Myocyte (in vitro differentiated cells): ENCODE results near the gene COL9A3. TPM values are rescaled to one million over a fixed set of nuclear protein-coding genes. Genes with fewer than 3 reads are reported as not detected.

ENCODE experiments used
- DNase-seq: peaks from one replicate; pipeline ENCODE4 v3.0.0-alpha.2; 2012; ENCODE audit warnings: low read depth
- total RNA-seq: library from RNA; depleted of rRNA; stranded (reverse); fragments of >200 nt; gene quantifications from 2 replicates; pipeline ENCODE4 v1.2.3, GENCODE V29; 2014

COL9A3 gene
- total RNA-seq, 1 donor from 2014 or later: not detected

DNA sequence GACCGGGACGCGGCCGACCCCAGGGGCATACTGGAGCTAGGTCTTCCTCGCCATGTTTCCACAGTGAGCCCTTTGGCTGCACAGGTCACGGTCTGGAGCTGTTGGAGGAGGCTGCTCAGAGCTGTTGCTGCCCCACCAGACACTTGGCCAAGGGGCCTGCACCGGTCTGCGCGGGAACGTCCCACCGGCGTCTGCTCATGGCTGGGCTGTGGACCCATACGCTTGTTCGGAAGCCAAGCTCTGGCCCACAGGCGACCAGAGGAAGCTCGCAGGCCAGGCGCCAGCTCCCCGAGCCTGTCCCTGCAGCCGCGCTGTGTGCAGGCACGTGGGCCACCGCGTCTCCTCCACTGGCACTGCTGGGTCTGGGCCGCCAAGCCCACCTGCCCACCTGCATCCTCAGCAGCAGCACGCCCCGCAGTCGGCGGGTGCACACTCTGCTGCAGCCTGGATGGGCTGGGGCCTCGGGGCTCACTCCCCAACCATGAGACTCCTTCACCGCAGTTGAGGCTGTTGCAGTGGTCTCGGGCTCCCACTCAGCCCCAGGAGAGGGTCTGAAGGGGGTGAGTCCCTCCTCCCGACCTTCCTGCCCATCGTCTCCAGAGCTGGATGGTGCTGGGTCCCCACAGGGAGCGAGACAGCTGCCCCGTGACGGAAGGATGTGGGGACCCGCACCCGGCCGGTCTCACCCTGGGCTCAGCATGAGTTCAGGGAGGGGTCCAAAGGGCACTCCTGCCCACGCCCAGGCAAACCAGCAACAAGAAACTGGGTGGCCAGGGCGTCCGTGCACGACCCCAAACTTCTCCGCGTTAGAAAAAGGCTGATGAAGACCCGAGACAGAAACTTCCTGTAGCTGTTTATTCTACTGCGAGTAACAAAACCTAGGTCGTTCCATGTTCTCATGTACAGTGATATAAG lies 60.3 kb downstream of the COL9A3 start:
- DNase-seq: no peak

DNA sequence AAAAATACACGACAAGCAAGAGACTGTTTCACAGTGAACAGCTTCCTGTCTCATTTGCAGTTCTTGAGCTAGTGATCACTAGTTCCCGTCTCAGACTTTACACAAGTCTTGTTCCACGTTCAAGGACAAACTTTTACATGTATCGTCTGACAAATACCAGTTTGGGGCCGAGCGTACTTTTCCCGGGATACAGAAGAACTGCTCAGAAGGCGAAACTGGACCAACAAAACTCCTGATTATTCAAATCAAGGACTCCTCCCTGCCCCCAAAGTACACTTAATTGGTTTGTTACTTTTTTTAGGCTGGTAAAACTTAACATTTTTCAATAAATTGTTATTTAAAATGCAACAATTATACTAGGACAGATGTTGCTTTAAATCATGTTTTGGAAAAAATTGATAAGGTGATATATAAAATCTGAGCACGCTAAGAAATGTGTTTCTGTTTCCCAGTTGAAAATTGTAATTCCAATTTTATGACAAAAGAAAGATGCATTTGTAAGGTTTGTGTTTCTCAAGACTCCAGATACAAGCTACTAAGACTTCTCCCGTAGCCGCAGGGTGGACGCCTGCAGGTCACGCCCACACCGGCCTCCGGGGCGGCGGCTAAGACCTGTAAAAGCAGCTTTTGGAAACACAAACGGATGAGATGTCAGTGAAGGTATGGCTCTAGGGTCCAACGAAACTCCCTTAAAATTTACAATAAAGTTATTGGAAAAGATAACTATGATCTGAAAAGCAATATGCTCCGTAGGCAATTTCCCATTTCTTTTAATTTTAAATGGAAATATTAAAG lies 61.6 kb downstream of the COL9A3 start:
- DNase-seq: no peak

DNA sequence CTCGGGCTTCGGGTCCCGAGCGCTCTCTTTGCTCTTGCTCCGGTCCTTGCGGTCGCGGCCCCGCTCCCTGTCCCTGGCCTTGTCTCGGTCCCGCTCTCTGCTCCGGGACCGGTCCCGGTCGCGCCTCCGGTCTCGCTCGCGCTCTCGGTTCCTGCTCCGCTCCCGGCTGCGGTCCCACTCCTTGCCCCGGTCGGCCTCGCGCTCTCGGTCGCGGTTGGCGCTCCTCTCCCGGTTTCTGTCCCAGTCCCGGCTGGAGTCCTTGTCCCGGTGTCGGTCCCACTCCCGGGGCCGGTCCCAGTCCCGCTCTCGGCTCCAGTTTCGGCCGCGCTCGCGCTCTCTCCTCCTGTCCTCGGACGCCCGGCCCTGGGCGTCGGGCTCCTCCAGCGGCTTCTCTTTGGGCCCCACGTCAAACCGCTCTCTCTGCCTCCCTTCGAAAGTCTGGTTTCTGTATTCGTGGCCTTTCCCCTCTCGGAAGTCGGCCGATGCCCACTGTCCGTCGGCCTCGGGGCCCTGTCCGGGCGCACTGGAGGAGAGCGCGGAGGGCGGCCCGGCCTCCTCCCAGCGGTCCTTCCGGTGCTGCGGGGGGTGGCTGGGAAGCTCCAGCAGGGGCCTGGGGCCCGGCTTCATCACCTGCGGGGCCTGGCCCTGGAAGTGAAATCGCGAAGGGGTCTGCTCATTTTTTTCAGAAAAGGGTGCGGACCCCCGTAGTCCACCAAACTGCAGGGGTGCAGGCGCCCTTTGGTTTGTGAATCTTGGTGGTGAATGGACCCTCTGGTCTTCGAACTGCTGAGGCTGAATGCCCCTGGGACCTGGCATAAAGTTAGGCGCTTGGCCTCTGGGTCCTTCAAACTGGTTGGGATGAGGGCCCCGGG lies 62.7 kb downstream of the COL9A3 start:
- no peak for DNase-seq

DNA sequence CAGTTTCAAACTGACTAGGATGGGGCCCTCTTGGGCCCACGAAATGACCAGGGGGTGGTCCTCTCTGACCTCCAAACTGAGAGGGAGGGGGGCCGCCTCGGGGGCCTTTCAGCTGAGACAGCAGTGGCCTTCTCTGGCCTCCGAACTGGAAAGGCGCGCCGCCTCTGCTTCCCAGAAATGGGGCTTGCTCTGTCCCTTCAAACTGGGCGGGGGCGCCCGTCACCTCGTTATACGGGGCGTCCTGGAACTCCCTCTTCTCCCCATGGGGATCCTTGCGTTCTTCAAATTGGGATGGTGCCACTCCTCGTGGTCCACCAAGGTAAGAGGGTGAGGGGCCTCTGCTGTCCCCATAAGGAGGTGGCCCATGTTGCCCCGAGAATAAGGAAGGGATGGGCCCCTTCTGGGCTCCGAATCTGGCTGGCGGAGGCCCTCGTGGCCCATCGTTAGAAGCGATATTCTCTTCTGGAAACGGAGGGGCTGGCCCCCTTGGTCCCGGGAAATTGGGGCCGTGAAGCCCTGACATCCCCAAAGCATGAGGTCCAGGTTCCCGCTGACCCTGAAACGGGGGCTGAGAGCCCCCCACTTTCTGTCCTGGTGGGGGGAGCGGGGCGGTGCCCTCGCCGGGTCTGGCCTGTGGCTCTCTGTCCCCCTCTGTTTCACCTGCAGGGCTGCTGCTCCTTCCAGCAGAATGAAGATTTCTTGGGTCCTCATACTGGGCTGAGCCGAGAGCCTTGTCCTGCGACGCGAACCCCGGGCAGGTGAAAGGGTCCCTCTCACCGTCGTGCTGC lies 63.5 kb downstream of the COL9A3 start:
- no peak for DNase-seq

DNA sequence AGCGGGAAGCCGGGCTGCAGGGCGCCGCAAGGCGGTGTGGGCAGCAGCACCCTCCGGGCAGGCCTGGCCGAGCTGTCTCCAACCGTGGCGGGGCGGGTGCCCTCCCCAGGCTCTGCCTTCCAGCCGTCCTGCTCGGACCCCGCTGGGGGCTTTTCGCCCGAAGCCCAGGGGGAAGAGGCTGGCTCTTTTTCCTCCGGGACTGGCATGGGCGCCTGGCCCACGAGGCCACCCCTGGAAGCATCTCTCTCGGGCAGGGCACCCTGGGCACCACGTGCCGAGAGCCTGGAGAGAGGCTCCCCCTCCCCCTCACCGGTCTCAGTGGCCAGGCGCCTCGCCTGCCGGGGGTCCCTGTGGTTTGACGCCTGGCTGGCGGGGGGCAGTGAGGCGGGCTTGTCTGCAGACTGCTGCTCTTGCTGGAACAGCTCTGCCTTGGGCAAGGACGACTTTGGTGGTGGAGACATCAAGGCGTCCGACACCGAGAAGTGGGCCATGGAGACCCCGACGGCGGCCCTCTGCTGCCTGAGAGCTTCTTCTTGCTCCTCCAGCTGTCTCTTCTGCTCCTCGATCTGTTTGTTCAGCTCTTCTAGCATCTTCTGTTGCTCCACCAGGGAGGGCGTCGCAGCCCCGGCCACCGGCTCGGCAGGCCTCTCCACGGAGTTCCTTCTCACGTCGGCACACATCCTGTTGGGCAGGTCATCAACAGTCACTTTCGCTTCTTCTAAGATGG lies 64.2 kb downstream of the COL9A3 start:
- DNase-seq: no peak

DNA sequence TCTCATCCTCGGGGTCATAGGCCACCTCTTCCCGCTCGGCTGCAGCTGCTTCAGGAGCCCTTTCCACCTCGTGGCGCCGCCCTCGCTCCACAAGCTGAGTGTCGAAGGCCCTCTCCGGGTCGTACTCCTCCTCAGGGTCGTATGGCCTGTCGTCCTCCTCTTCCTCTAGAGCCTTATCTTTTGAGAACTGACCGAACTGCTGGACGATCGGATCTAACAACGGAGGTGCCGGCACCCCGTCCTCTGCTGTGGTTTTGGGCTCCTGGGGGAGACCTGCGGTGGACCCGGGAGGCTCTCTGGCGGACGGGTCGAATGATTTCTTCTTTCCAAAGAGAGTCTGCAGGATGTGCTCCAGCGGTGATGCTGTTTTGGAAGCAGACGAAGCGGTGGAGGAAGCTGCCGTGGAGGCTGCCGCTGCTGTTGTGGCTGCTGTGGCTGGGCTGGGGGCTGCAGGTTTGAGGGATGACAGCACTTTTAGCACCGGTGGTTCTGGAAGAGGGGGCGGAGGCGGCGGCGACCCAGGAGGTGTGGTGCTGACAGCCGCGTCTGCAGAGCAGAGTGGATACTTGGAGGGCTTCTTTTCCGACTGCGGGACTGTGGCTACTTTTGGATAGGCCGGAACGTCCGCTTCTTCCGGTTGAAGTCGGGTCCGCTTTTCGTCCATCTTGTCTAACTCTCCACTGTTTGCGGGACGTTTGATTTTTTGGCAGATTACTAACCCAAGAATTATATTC lies 65.0 kb downstream of the COL9A3 start:
- DNase-seq: no peak

DNA sequence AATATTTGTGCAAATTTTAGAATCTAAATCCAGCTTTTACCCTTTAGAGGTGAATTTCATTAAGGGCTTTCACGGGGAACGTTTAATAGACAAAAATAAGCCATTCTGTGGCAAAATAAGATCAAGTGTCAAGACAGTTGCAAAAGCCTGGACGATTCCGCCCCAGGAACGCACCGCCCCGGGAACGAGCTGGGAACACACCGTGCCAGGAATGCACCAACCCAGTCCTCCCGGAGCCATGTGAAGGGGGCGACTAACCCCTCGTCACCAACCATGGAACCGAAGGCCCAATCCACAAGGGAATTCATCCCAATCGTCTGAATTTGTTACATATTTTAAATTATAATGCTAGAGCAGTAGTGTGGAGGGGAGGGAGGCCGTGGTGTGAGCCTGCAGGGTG lies 65.6 kb downstream of the COL9A3 start:
- no peak for DNase-seq

DNA sequence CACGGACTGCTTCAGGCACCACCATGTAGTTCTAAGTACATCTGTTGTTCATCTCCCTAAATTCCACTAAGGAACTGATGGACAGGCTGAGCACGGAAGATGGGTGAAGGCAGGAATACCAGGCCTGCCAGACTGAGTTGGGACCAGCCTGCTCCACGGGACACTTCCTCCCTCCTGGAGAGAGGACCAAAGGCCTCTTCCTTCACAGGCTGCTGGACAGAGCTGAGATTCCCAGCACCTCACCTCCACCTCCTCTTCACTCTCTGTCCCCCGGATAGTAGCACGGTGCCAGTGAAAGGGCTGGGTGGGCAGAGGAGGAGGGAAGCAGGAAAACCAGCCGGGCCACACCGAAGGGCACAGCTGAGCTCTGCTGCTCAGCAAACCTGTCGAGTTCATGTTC lies 67.7 kb downstream of the COL9A3 start:
- DNase-seq: no peak

DNA sequence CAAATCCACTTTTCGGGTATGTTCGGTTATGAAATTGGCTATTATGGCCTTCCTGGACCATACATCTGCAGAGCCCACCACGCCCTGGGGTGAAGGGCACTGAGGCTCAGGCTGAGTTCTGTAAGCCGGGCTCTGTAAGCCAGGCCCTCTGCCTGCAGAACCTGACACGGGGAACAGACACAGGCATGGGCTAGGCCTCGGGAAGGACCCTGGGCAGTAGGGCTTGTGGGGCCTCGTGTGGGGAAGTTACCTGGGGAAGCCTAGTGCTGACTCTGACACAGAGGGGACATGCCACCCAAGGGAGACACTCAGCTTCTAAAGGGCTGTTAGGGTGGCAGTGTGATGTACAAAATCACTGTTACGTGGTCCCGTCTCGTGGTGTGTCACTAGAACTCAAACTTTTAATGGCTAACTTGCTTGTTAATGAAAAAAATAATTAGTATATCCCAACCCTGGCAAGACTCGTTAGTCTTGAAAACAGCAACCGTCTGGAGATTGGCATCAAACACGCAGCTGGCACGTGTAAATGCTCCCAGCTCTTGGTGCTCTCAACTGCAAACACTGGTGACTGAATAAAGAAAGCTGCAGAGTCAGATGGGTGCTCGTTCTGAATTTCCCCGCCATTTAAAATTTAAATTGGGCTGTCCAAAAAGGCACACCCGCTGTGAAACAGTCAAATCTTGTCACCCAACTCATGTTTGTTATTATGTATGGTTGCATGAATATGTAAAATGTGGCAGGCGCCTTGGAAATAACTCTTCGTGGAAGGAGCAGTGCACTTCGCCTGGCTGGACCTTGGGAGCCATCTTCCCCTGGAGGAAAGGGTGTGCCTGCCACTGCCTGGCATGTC lies 68.4 kb downstream of the COL9A3 start:
- no peak for DNase-seq

DNA sequence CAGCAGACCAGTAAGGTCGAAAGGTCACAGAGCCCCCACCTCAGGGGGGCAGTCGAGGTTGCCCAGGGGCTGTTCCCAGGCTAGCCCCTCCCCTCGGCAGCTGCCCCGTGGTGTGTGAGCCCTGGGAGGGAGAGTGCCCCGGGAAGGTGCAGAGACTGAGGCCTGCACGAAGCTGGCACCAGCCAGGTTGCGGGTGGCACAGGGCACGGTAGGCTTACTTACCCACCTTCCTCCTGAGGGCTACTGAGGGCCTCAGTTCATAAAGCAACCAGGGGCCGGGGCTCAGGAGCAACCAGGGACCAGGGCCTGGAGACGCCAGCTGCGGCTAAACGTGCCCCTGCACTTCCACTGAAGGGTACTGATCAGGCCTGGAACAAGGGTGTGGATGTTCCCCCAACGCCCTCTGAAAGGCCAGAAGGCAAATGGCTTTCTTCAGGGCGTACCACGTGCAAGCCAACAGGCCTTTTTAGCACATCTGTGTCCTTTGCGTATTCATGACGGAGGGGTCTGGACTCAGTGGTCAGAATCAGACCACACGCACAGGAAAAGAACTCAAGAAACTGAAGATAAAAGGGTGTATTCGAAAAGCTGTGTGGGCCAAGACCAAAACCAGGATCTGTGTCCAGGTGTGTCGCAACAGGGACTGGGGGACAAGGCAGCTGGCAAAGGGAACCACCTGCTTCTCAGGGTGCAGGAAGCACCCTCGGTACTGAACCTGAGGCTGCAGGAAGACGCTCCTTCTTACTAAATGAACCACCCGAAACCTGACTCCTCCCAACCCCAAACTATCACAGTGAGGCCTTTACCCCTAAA lies 69.3 kb downstream of the COL9A3 start:
- no peak for DNase-seq

DNA sequence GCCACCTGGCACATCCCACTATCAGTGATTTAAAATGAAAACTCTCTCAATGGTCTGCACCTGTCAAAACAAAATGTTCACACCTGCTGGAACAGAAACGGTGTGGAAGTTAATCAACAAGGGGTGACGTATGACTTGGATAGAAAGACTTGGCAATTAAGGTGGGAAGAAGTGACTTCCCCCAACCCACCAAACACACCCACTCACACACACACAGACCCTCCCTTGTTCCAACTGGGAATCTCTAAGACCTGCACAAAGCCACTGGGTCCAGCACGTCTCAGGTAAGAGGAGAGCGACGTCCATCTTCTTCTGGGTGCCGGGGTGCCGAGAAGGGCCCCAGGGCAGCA lies 69.8 kb downstream of the COL9A3 start:
- DNase-seq: no peak

DNA sequence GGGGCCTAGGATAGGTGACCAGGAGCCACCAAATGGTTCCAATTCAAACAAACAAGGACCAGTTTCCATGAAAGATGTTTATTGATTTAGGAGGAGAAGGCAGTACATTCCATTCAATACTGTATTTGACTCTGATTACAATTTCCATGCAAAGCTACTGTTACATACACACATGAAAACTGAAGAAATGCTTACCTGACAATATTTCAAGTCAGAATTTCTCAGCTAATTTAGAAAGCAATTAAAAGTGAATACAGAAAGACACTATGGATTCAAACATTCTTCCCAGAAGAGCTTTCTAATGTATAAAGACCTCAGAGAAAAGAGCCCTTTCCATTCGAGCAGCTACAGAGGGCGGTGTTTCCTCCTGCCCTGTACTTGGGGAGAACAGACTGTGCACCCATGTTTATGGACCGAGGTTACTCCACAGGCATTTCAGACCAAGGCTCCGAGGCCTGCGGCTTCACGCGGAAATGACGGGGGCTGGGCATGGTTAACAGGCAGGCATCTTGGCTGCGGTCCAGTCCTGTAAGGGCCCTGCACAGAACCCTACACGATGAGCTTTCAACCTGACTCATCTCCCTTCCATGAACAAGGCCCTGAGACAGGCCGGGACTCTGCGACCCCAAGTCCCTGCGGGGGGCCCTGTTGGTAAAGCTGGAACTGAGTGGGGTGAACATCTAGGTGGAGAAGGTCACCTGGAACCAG lies 70.5 kb downstream of the COL9A3 start:
- peak; percentile 93 for DNase-seq

DNA sequence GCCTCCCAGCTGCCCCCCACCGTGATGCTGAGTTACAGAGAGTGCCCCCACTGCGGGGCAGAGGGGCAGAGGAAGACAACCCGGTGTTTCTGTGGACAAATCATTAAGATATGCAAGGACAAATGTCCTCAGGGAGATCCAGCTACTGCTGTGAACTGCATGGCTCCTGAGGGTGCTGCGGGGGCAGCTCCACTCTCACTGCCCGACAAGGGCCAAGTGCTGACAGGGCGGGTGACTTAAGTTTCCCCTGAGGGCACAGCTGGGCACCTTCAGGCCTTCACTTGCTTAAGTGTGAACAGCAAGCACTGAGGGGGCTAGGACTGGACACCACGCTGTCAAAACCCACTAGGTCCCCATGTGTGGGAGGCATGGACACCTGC lies 71.0 kb downstream of the COL9A3 start:
- no peak for DNase-seq

DNA sequence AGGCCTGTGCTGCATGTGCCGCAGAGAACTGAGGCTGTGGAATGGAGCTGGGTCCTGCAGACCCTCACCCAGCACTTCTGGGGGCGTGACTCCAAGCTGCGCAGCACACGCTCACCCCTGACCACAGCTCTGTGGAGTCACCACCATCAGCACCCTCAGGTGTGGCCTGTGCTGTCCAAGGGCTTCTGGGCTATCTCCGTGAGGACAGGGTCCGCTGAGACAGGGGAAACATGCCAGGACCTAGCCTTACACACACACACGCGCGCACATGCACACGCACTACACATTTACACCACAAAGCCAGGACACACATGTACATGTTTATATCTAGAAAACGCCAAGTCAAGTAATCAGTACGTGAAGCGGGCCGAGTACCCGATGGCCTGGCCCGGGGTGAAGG lies 71.6 kb downstream of the COL9A3 start:
- DNase-seq: no peak

DNA sequence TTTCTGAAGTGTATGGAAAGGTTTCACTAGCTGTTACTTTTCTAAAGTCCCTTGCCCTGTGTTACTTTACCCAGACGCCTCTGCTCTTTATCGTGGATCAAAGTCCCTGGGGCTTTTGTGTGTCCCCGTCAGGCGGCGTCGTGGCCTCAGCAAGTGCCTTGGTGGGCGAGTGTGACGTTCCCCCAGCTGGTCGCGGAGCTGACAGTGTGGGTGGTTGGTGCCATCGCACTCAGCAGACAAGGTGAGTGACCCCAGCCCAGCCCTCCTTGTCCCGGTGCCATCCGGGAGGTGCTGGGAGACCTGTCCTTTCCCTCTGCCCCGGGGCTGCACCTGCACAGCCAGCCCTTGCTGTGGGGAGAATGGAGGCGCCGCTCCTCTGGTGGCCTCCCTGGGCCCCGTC lies 72.1 kb downstream of the COL9A3 start:
- no peak for DNase-seq

DNA sequence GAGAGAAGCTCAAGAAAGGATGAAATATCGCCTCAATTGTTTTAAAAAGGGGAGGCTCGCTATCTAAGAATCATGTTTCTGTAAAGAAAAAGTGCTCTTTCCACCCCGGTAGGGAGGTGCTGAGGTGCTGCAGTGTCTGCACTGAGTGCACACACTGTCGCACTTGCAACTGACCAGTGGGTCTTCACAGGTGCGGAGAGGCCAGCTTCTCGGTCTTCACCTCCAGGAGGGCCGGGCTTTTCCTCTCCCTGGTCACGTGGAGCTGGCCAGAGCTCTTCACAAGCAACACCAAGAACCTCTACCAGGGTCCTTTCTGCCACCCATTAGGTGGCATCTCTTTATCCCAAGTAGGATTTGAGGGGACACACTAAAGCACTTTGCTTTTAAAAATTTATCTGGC lies 72.6 kb downstream of the COL9A3 start:
- no peak for DNase-seq

DNA sequence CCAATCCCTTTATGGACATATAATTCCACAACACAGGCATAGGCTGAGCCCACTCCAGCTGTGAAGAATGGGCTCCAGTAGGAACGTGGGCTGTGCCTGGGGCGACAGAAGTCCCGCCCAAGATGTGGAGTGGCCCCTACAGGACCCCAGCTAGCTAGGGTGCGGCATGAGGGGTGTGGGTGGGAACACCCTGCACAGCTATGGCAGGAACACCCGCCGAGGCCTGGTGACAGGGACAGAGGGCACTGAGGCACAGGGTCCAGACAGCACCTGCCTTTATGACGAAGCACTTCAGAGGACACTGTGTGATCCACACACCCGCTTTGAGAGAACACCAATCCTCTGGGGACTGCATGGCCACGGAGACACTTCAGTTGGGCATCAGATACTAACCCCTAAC lies 73.0 kb downstream of the COL9A3 start:
- DNase-seq: no peak
